Measurements from ENCODE around the gene PAAF1. TPM values are rescaled to one million over a fixed set of nuclear protein-coding genes. Genes with fewer than 3 reads are reported as not detected.

PAAF1 gene
- total RNA-seq, 8 experiments from 2014 or later, result 15.4 to 32.0 (median 27.9) TPM

GRCh38 chr11:73957654-73958361 lies 81.0 kb downstream of the PAAF1 start:
- Histone ChIP-seq H3K27ac (no peak overlapping the region), H3K4me3 (no peak overlapping the region), H3K4me1 (replicated peaks in 1 of 2) (peaks cover 0 to 3% of the 10 kb centered on the region in 2 donors)
- in situ Hi-C loops (cut with MboI; ENCODE audit: low pct_unique_long_range_greater_than_20kb in 2 of 9, low sequenced_read_pairs in 9 of 9, unreplicated experiment in 9 of 9), result no loop called here
- ATAC-seq (replicated peaks in 6 of 8), result peak in 5 of 8 experiments; percentile 37 to 82 (median 52)
- WGBS, 10 experiments, result 60 to 100% (median 75%) methylated on average over 1 to 13 of the region's 25 CpGs; no CpG with 5 or more reads in 5 of the 10 experiments

- peak in 1 of 8 experiments; percentile 3 for ATAC-seq (replicated peaks in 6 of 8)
- Histone ChIP-seq H3K4me3 (no peak overlapping the region), H3K27ac (no peak overlapping the region), H3K4me1 (replicated peaks in 1 of 2) (peaks cover 0 to 3% of the 10 kb centered on the region in 2 donors)
- WGBS, 10 experiments, result 40 to 100% (median 90%) methylated on average over 1 to 15 of the region's 18 CpGs; no CpG with 5 or more reads in 1 of the 10 experiments
- in situ Hi-C loops (cut with MboI; ENCODE audit: low pct_unique_long_range_greater_than_20kb in 2 of 9, low sequenced_read_pairs in 9 of 9, unreplicated experiment in 9 of 9), result no loop called here
These were observed 81.8 kb downstream of the PAAF1 start for GRCh38 chr11:73958521-73959141.

GRCh38 chr11:73961321-73961720 lies 84.5 kb downstream of the PAAF1 start:
- Histone ChIP-seq H3K4me3 (no peak overlapping the region), H3K4me1 (replicated peaks in 1 of 2) (peaks cover 0 to 4% of the 10 kb centered on the region in 2 donors), H3K27ac (no peak overlapping the region)
- in situ Hi-C loops (cut with MboI; ENCODE audit: low pct_unique_long_range_greater_than_20kb in 2 of 9, low sequenced_read_pairs in 9 of 9, unreplicated experiment in 9 of 9), result no loop called here
- no peak for ATAC-seq (replicated peaks in 6 of 8)
- WGBS, 10 experiments, result 20 to 100% (median 68%) methylated on average over 1 to 3 of the region's 4 CpGs; no CpG with 5 or more reads in 2 of the 10 experiments

- 40 to 100% (median 60%) methylated on average over 1 of the region's 7 CpGs; no CpG with 5 or more reads in 7 of the 10 experiments for WGBS, 10 experiments
- no peak for ATAC-seq (replicated peaks in 6 of 8)
- Histone ChIP-seq H3K4me3 (no peak overlapping the region), H3K27ac (no peak overlapping the region), H3K4me1 (replicated peaks in 1 of 2) (peaks cover 0 to 4% of the 10 kb centered on the region in 2 donors)
- in situ Hi-C loops (cut with MboI; ENCODE audit: low pct_unique_long_range_greater_than_20kb in 2 of 9, low sequenced_read_pairs in 9 of 9, unreplicated experiment in 9 of 9), result no loop called here
These were observed 85.4 kb downstream of the PAAF1 start for GRCh38 chr11:73962101-73962705.

GRCh38 chr11:73963861-73964260 lies 87.1 kb downstream of the PAAF1 start:
- Histone ChIP-seq H3K27ac (no peak overlapping the region), H3K4me3 (no peak overlapping the region), H3K4me1 (replicated peaks in 1 of 2) (peaks cover 0 to 4% of the 10 kb centered on the region in 2 donors)
- in situ Hi-C loops (cut with MboI; ENCODE audit: low pct_unique_long_range_greater_than_20kb in 2 of 9, low sequenced_read_pairs in 9 of 9, unreplicated experiment in 9 of 9), result no loop called here
- peak in 4 of 8 experiments; percentile 2 to 17 (median 6) for ATAC-seq (replicated peaks in 6 of 8)
- 48 to 100% (median 79%) methylated on average over 1 to 8 of the region's 8 CpGs; no CpG with 5 or more reads in 4 of the 10 experiments for WGBS, 10 experiments

- H3K4me3 ChIP-seq, result no peak overlapping the region
- peak in 3 of 8 experiments; percentile 13 to 52 (median 42) for ATAC-seq (replicated peaks in 6 of 8)
- peaks cover 0 to 4% of the 10 kb centered on the region in 2 donors for H3K4me1 ChIP-seq (replicated peaks in 1 of 2)
- H3K27ac ChIP-seq, result no peak overlapping the region
- WGBS, 10 experiments, result 3 to 100% (median 65%) methylated on average over 1 to 6 of the region's 10 CpGs; no CpG with 5 or more reads in 5 of the 10 experiments
- in situ Hi-C loops (cut with MboI; ENCODE audit: low pct_unique_long_range_greater_than_20kb in 2 of 9, low sequenced_read_pairs in 9 of 9, unreplicated experiment in 9 of 9), result no loop called here
These were observed 88.4 kb downstream of the PAAF1 start for GRCh38 chr11:73965076-73965763.

GRCh38 chr11:73965764-73966121 lies 88.9 kb downstream of the PAAF1 start:
- 20 to 83% (median 45%) methylated on average over 1 to 2 of the region's 2 CpGs; no CpG with 5 or more reads in 5 of the 10 experiments for WGBS, 10 experiments
- ATAC-seq (replicated peaks in 6 of 8), result no peak
- Histone ChIP-seq H3K27ac (no peak overlapping the region), H3K4me3 (no peak overlapping the region), H3K4me1 (replicated peaks in 1 of 2) (peaks cover 0 to 4% of the 10 kb centered on the region in 2 donors)
- in situ Hi-C loops (cut with MboI; ENCODE audit: low pct_unique_long_range_greater_than_20kb in 2 of 9, low sequenced_read_pairs in 9 of 9, unreplicated experiment in 9 of 9), result no loop called here

GRCh38 chr11:73968356-73968966 lies 91.7 kb downstream of the PAAF1 start:
- in situ Hi-C loops (cut with MboI; ENCODE audit: low pct_unique_long_range_greater_than_20kb in 2 of 9, low sequenced_read_pairs in 9 of 9, unreplicated experiment in 9 of 9), result no loop called here
- 80 to 100% (median 85%) methylated on average over 1 to 13 of the region's 15 CpGs; no CpG with 5 or more reads in 4 of the 10 experiments for WGBS, 10 experiments

GRCh38 chr11:73969091-73969490 lies 92.3 kb downstream of the PAAF1 start:
- no peak for ATAC-seq (replicated peaks in 6 of 8)
- in situ Hi-C loops (cut with MboI; ENCODE audit: low pct_unique_long_range_greater_than_20kb in 2 of 9, low sequenced_read_pairs in 9 of 9, unreplicated experiment in 9 of 9), result no loop called here
- peaks cover 0 to 4% of the 10 kb centered on the region in 2 donors for H3K4me1 ChIP-seq (replicated peaks in 1 of 2)
- H3K27ac ChIP-seq, result no peak overlapping the region
- H3K4me3 ChIP-seq, result no peak overlapping the region
- WGBS, 10 experiments, result 41 to 89% (median 80%) methylated on average over 1 to 2 of the region's 2 CpGs; no CpG with 5 or more reads in 7 of the 10 experiments

More at GRCh38 chr11:73968356-73968966, 91.7 kb downstream of the PAAF1 start:
- no peak for ATAC-seq (replicated peaks in 6 of 8)
- H3K4me1 ChIP-seq (replicated peaks in 1 of 2), result peaks cover 0 to 4% of the 10 kb centered on the region in 2 donors
- H3K4me3 ChIP-seq, result no peak overlapping the region
- no peak overlapping the region for H3K27ac ChIP-seq

- no peak overlapping the region for H3K27ac ChIP-seq
- 46 to 100% (median 94%) methylated on average over 1 to 6 of the region's 13 CpGs; no CpG with 5 or more reads in 2 of the 10 experiments for WGBS, 10 experiments
- in situ Hi-C loops (cut with MboI; ENCODE audit: low pct_unique_long_range_greater_than_20kb in 2 of 9, low sequenced_read_pairs in 9 of 9, unreplicated experiment in 9 of 9), result no loop called here
- peak in 2 of 8 experiments; percentile 31 to 72 for ATAC-seq (replicated peaks in 6 of 8)
- H3K4me1 ChIP-seq (replicated peaks in 1 of 2), result no peaks in the 10 kb centered on the region
- H3K4me3 ChIP-seq, result no peak overlapping the region
These were observed 93.4 kb downstream of the PAAF1 start for GRCh38 chr11:73969991-73970800.

- 67 to 100% (median 95%) methylated on average over 1 to 3 of the region's 6 CpGs; no CpG with 5 or more reads in 5 of the 10 experiments for WGBS, 10 experiments
- in situ Hi-C loops (cut with MboI; ENCODE audit: low pct_unique_long_range_greater_than_20kb in 2 of 9, low sequenced_read_pairs in 9 of 9, unreplicated experiment in 9 of 9), result no loop called here
These were observed 94.4 kb downstream of the PAAF1 start for GRCh38 chr11:73971175-73971719.

More at GRCh38 chr11:73971175-73971719, 94.4 kb downstream of the PAAF1 start:
- ATAC-seq (replicated peaks in 6 of 8), result no peak
- Histone ChIP-seq H3K4me1 (replicated peaks in 1 of 2) (no peaks in the 10 kb centered on the region), H3K4me3 (no peak overlapping the region), H3K27ac (no peak overlapping the region)
